Large intestine (tissue), 3 donors: ENCODE results near the gene PARL. TPM values are rescaled to one million over a fixed set of nuclear protein-coding genes. Genes with fewer than 3 reads are reported as not detected.
A peak's percentile ranks its signal among the peaks of the same experiment; 100 is the strongest.

Experiments used
- DNase-seq, 2 donors: peaks; one replicate each; pipeline versions ENCODE4 v3.0.0 to v3.0.0-alpha.2; 2013
- H3K27ac ChIP-seq: one replicate; pipeline ENCODE4 v1.5.1; 2013; ENCODE audit warnings: low read length
- H3K27me3 ChIP-seq: 2 replicates; pipeline ENCODE4 v1.6.1; 2013; ENCODE audit warnings: low read length; ENCODE audit not compliant: control insufficient read depth, insufficient read depth
- H3K36me3 ChIP-seq: 2 replicates; pipeline ENCODE4 v1.6.1; 2013; ENCODE audit warnings: low read length; ENCODE audit not compliant: control insufficient read depth, insufficient read depth
- H3K4me1 ChIP-seq: one replicate; pipeline ENCODE4 v1.6.1; 2013; ENCODE audit warnings: low read length; ENCODE audit not compliant: control insufficient read depth, insufficient read depth
- H3K4me3 ChIP-seq: one replicate; pipeline ENCODE4 v1.5.1; 2013; ENCODE audit warnings: low read length
- H3K9me3 ChIP-seq: one replicate; pipeline ENCODE4 v1.6.1; 2013; ENCODE audit warnings: mild to moderate bottlenecking, low read depth, low read length, moderate library complexity; ENCODE audit not compliant: control insufficient read depth
- WGBS: methylation state at CpG from one replicate; pipeline ENCODE4 v1.1.5; 2013; ENCODE audit warnings: low lambda C conversion rate; ENCODE audit not compliant: insufficient coverage; 5-methylcytosine and 5-hydroxymethylcytosine counted together
- polyA plus RNA-seq: library from polyadenylated mRNA; unstranded; fragments of 120-200 nt; gene quantifications from one replicate; pipeline ENCODE4 v1.2.1, GENCODE V29; 2013

PARL gene
- polyA plus RNA-seq, 1 donor = 42.1 TPM

DNA sequence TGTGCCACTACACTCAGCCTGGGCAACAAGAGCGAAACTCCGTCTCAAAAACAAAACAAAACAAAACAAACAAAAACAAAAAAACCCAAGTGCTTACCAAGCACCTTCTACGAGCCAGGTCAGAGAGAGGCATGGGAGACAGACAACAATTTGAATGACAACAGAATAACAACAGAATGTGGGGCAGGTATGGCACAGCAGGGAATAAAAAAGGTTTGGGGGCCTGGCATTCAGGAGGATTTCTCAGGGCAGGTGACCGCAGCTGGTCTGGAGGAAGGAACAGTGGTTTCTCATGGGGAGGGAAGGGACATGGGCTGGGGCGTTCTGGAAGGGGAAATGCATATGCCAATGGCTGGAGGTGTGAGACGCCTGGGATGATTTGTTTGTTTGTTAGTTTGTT is 22.5 kb upstream of the PARL start:
- Histone ChIP-seq H3K9me3 (no peaks in the 10 kb centered on the region), H3K27me3 (no peaks in the 10 kb centered on the region), H3K27ac (no peak overlapping the region), H3K4me1 (no peaks in the 10 kb centered on the region), H3K4me3 (no peak overlapping the region), H3K36me3 (no peaks in the 10 kb centered on the region)
- no peak for DNase-seq
- WGBS = 60% methylated on average over 1 of the region's 6 CpGs

DNA sequence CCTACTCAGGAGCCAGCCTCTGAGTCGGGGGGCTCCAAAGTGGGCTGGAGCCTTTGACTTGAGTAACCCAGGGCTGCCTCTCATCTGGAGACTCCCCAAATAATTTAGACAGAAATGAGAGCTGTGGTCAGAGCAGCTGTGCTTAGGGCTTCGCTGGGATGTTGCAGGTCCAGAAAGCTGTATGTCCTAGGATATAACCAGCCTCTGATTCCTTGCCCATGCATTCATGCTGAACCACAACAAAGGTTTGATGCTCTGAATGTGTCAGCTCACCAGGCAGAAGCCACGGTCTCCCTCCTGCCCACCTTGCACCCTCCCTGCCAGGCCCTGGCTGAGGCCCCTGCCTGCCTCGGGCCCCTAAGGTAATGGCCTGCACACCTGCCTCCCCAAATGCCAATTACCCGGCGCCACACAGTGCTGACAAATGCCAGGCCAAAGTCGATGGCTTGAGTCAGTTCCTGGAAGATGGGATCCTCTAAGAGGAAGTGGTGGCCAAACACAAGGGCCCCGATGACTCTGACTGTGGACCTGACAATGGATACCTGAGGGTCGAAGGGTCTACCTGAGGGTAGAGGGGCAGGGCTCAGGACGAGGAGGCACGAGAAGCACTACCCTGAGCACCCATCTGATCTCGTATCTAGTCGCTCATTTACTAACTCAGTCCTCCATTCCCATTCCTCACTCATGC is 21.7 kb upstream of the PARL start:
- no peak for DNase-seq
- no peaks in the 10 kb centered on the region for H3K4me1 ChIP-seq
- no peaks in the 10 kb centered on the region for H3K9me3 ChIP-seq
- WGBS = no CpG with 5 or more reads among the region's 13 CpGs
- no peaks in the 10 kb centered on the region for H3K36me3 ChIP-seq
- H3K27ac ChIP-seq = no peak overlapping the region
- H3K27me3 ChIP-seq = no peaks in the 10 kb centered on the region
- no peak overlapping the region for H3K4me3 ChIP-seq

DNA sequence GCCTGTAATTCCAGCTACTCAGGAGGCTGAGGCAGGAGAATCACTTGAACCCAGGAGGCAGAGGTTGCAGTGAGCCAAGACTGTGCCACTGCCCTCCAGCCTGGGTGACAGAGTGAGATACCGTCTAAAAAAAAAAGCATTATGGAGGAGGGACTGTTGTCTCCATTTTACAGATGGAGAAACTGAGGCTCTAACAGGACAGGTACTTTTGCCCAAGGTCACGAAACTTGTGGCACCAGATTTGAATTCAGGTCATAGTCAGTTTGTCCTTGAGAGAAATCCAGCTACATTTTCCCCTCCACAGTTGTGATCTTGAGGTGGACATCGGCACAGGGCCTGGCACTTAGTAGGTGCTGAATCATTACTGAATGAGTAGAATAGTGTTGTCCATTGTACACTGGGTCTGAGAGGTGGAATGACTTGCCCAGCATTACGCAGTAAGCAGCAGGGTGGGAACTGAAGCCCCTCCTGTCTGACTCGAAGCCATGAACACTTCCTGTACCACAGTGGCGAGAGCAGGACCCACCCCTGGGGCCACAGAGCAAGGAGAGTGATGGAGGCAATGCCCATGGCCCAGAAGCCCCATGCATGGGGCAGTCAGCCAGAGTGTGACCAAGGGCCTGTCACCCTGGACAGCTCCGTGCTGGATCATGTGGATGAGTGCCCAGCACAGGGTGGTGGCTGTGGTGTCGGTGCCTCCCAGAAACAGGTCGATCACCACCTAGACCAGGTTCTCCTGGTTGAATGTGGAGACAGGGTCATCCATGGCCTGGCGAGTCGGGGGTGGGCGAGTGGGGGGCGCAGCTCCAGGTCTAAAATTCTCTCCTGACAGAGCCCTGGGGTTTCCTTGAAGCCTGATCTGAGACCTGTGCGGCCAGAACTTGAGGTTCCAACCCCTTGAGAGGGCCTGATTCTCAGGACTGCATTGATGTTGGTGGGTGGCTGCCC is 20.4 kb upstream of the PARL start:
- WGBS = no CpG with 5 or more reads among the region's 14 CpGs
- no peaks in the 10 kb centered on the region for H3K4me1 ChIP-seq
- H3K9me3 ChIP-seq = no peaks in the 10 kb centered on the region
- no peaks in the 10 kb centered on the region for H3K27me3 ChIP-seq
- no peak overlapping the region for H3K27ac ChIP-seq
- H3K36me3 ChIP-seq = no peaks in the 10 kb centered on the region
- DNase-seq = no peak
- H3K4me3 ChIP-seq = no peak overlapping the region

DNA sequence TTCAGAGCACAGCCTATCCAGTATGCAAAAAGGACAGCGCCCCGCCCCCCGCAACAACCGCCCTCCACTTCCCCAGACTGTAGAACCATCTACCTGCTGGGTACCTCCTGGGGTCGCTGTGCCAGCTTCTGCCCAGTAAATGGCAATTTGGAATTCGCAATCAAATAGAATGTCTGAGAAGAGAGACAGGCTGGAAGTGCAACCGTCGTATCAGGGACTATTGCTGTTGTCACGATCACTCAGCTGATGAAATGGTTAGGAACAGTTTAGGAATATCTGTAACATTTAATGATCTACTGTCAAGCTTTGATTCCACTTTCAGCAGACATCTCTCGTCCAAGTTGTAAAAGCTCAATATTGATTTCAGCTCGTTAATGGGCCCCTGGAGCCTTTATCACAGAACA is 13.3 kb upstream of the PARL start:
- DNase-seq = no peak
- H3K27ac ChIP-seq = no peak overlapping the region
- H3K9me3 ChIP-seq = no peaks in the 10 kb centered on the region
- H3K36me3 ChIP-seq = no peaks in the 10 kb centered on the region
- H3K27me3 ChIP-seq = peaks cover 3% of the 10 kb centered on the region
- WGBS = no CpG with 5 or more reads among the region's 11 CpGs
- no peak overlapping the region for H3K4me3 ChIP-seq
- peaks cover under 1% of the 10 kb centered on the region for H3K4me1 ChIP-seq

DNA sequence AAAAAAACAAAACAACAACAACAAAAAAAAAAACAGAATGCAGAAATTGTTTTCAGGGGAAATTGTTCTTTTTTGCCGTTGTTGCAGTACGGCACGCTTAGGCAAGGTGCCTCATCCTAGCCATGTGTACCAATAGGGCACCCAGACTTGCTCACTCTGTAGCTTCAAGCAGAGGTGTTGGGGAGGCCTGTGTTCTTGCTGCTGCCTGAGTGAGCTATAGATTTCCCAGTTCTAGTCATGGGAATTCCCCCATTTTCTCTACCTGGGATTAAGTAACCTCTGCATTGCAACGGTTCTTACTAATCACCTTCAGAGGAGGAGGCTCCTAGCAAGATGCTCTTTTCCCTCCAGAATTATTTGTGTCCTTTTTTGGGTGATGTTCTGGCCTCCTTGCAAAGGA is 12.9 kb upstream of the PARL start:
- Histone ChIP-seq H3K4me3 (no peak overlapping the region), H3K36me3 (no peaks in the 10 kb centered on the region), H3K9me3 (no peaks in the 10 kb centered on the region), H3K27ac (no peak overlapping the region), H3K4me1 (peaks cover 5% of the 10 kb centered on the region), H3K27me3 (peaks cover 3% of the 10 kb centered on the region)
- WGBS = no CpG with 5 or more reads among the region's 4 CpGs
- no peak for DNase-seq

DNA sequence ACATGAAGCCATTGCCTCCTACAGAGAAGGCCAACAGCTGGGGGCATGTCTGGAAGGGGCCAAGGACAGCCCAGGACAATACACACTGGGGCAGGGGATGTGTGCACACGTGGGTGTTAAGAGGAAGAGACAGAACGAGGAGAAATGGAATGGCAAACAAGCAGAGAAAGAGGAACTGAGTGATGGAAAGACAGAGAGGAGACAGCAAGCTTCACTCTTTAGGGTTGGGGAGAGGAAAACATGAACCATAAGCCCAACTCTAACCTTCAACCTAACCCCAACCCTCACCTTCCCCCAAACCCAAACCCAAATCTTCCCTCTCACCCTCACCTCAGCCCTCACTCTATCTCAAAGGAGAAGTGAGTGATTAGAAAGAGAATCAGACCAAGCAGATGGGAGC is 11.9 kb upstream of the PARL start:
- 40% methylated on average over 1 of the region's 2 CpGs for WGBS
- no peak for DNase-seq
- peaks cover 3% of the 10 kb centered on the region for H3K27me3 ChIP-seq
- no peak overlapping the region for H3K27ac ChIP-seq
- peaks cover 7% of the 10 kb centered on the region for H3K4me1 ChIP-seq
- no peak overlapping the region for H3K4me3 ChIP-seq
- no peaks in the 10 kb centered on the region for H3K36me3 ChIP-seq
- no peaks in the 10 kb centered on the region for H3K9me3 ChIP-seq

DNA sequence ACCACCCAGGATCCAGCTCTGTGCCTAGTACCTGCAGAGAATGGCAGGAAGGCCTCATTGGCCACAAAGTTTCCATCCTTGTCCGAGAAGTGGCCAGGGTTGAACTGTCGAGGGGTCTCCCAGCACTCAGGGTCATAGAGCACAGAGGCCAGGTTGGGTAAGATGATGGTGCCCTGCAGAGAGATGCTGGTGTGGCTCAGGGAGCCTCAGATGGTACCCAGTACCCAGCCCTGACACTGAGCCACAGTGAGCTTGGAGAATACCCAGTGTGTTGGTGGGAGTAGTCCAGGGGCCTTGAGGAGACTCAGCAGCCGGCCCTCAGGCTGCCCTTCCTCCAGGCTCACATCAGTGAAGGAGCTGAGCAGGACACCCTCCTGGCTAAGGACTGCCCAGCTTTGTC is 11.5 kb upstream of the PARL start:
- no CpG with 5 or more reads among the region's 3 CpGs for WGBS
- no peak overlapping the region for H3K27ac ChIP-seq
- DNase-seq = no peak
- H3K36me3 ChIP-seq = no peaks in the 10 kb centered on the region
- H3K4me1 ChIP-seq = peaks cover 7% of the 10 kb centered on the region
- H3K27me3 ChIP-seq = peaks cover 3% of the 10 kb centered on the region
- H3K4me3 ChIP-seq = no peak overlapping the region
- H3K9me3 ChIP-seq = no peaks in the 10 kb centered on the region

DNA sequence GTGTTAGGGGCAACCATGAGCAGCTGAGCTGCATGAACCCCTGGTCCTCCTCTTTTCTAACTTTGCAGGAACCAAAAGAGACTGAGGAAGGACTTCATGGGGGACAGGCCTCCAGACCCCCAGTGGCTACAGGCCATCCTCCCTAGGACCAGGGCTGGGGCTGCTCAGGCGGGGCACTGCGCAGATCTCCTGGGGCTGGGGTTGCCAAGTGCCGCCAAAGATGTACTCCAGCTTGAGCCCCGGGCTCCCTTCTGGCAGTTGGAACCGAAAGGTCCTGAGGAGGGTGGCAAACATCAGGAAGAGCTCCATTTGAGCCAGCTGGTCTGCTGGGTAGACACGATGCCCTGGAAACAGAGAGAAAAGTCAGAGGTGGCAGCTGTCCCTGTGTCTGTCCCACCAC is 11.1 kb upstream of the PARL start:
- no peak overlapping the region for H3K4me3 ChIP-seq
- DNase-seq = no peak
- peaks cover 7% of the 10 kb centered on the region for H3K4me1 ChIP-seq
- H3K9me3 ChIP-seq = no peaks in the 10 kb centered on the region
- H3K27ac ChIP-seq = no peak overlapping the region
- WGBS = no CpG with 5 or more reads among the region's 6 CpGs
- H3K36me3 ChIP-seq = no peaks in the 10 kb centered on the region
- peaks cover 3% of the 10 kb centered on the region for H3K27me3 ChIP-seq

DNA sequence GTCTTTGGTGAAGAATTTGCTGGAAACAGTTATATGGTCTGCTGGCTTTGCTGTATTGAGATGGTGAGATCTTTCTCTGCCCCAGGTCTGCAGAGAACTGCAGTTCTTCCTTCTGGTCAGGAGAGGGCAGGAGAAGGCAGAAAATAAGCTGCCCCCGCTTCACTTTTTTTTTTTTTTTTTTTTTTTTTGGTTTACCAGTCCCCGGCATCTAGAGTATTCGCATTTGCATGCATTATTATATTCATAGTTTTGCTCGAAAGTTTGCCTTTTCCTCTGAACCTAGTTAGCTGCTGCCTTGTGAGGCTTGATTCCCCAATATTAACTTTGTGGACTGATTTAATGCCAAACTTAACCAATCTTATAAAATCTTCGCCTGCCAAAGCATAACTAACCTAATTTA is 10.6 kb upstream of the PARL start:
- Histone ChIP-seq H3K36me3 (no peaks in the 10 kb centered on the region), H3K27me3 (peaks cover 3% of the 10 kb centered on the region), H3K4me1 (peaks cover 7% of the 10 kb centered on the region), H3K27ac (no peak overlapping the region), H3K4me3 (no peak overlapping the region), H3K9me3 (no peaks in the 10 kb centered on the region)
- peak; percentile 11 to 24 for DNase-seq
- WGBS = 0% methylated on average over 1 of the region's 5 CpGs

DNA sequence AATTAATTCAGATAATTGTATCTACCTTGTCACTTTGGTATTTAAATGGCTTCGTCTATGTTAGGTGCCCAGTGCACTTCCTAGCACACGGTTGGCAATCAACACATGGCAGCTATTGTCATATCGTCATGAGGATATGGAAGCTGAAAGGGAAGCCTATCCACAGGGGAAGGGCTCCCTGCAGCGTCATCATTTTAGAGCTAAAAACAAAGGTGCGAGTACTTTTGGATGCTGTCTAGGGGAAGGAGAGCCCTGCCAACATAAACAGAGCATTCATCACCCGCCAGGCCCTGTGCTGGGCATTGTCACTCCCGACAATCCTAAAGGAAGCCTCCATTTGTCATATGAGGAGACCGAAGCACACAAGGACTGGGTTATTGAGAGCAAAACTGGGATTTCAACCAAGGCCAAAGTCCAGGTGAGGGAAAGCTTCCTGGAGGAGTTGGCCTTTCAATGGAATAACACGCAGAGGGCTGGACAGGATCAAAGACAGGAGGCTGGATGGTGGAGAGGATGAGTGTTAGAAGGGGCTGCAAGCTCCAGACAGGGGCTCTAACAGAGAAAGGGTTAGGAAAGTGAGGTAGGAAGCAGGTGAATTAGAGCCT is 8.0 kb upstream of the PARL start:
- Histone ChIP-seq H3K36me3 (no peaks in the 10 kb centered on the region), H3K4me3 (no peak overlapping the region), H3K27me3 (peaks cover 8% of the 10 kb centered on the region), H3K27ac (no peak overlapping the region), H3K4me1 (peaks cover 7% of the 10 kb centered on the region), H3K9me3 (no peaks in the 10 kb centered on the region)
- no CpG with 5 or more reads among the region's 9 CpGs for WGBS
- peak in 1 of 2 donors; percentile 31 for DNase-seq
